K562 (cell line): ENCODE data around the gene ENO2. TPM values are rescaled to one million over a fixed set of nuclear protein-coding genes. Genes with fewer than 3 reads are reported as not detected.

Experiments
- AFF1 ChIP-seq, 2 experiments: fragments of 450-650 bp; IDR thresholded peaks; 2 replicates each; pipeline ENCODE4 v1.6.1; 2018; ENCODE audit warnings: mild to moderate bottlenecking in 2 of 2, low read depth in 1 of 2; ENCODE audit not compliant: partially characterized antibody in 2 of 2
- BMI1 ChIP-seq: fragments of 150-350 bp; IDR thresholded peaks from 2 replicates; pipeline ENCODE4 v1.6.1; 2014; ENCODE audit warnings: low read length
- CBX3 ChIP-seq, 2 experiments: IDR thresholded peaks; 1 replicate in 1 of 2; 2 replicates in 1 of 2; pipeline ENCODE4 v1.6.1; 2012; ENCODE audit warnings: inconsistent platforms in 2 of 2, low read length in 2 of 2, borderline replicate concordance in 1 of 2, control low read depth in 1 of 2
- CREBBP ChIP-seq: IDR thresholded peaks from one replicate; pipeline ENCODE4 v1.6.1; 2012; ENCODE audit warnings: low read depth, mild to moderate bottlenecking, control low read depth, inconsistent platforms, low read length
- ERF ChIP-seq: fragments of 450-650 bp; formaldehyde crosslinking; IDR thresholded peaks from 2 replicates; pipeline ENCODE4 v1.4.0; 2020; ENCODE audit warnings: mild to moderate bottlenecking, mixed read lengths
- HMGN3 ChIP-seq: IDR thresholded peaks from 2 replicates; pipeline ENCODE4 v1.6.1; 2011; ENCODE audit warnings: borderline replicate concordance, low read depth, mild to moderate bottlenecking, mixed read lengths, low read length; ENCODE audit not compliant: insufficient read length; ENCODE audit errors: extremely low read depth
- JUND ChIP-seq, 2 experiments: IDR thresholded peaks; 2 replicates in 1 of 2; 3 replicates in 1 of 2; pipeline ENCODE4 v1.6.1; 2011; ENCODE audit warnings: borderline replicate concordance in 2 of 2, low read depth in 2 of 2, low read length in 2 of 2, improper control_type of control experiment in 1 of 2, missing biosample characterization in 1 of 2, missing genetic modification characterization in 1 of 2, missing genetic modification reagents in 1 of 2
- LCOR ChIP-seq: sonication (generic); formaldehyde crosslinking; IDR thresholded peaks from 2 replicates; pipeline ENCODE4 v1.8.0; 2022; ENCODE audit warnings: mild to moderate bottlenecking, missing genetic modification reagents
- MIER1 ChIP-seq: fragments of 450-650 bp; IDR thresholded peaks from 2 replicates; pipeline ENCODE4 v1.6.1; 2016; ENCODE audit warnings: antibody characterized with exemption, mild to moderate bottlenecking, low read depth
- NRF1 ChIP-seq, 2 experiments: fragments of 450-650 bp; IDR thresholded peaks in 1 of 2; conservative IDR thresholded peaks in 1 of 2; 2 replicates each; pipeline ENCODE4 v1.6.1; 2014; ENCODE audit warnings: mild to moderate bottlenecking in 2 of 2
- POLR2H ChIP-seq: IDR thresholded peaks from 2 replicates; pipeline ENCODE4 v1.6.1; 2016; ENCODE audit warnings: missing genetic modification characterization, low read depth, mild to moderate bottlenecking, control low read depth, missing compliant biosample characterization, moderate library complexity
- RB1 ChIP-seq: fragments of 450-650 bp; IDR thresholded peaks from 2 replicates; pipeline ENCODE4 v1.6.1; 2017; ENCODE audit warnings: low read depth, mild to moderate bottlenecking
- SAFB ChIP-seq: fragments of 200-400 bp; formaldehyde crosslinking; IDR thresholded peaks from 2 replicates; pipeline ENCODE4 v1.6.1; 2017; ENCODE audit warnings: low read depth, low read length, borderline replicate concordance
- SIN3B ChIP-seq: fragments of 450-650 bp; IDR thresholded peaks from 2 replicates; pipeline ENCODE4 v1.6.1; 2017; ENCODE audit warnings: low read depth, mild to moderate bottlenecking, moderate library complexity
- SMAD1 ChIP-seq: fragments of 150-350 bp; IDR thresholded peaks from 2 replicates; pipeline ENCODE4 v1.6.1; 2014; ENCODE audit warnings: low read length, low read depth; ENCODE audit not compliant: partially characterized antibody
- SP1 ChIP-seq: sonication (generic); formaldehyde crosslinking; IDR thresholded peaks from 2 replicates; pipeline ENCODE4 v1.8.1; 2022; ENCODE audit warnings: mild to moderate bottlenecking, missing genetic modification reagents
- ZFP30 ChIP-seq: fragments of 250-450 bp; sonication (Bioruptor Pico); IDR thresholded peaks from 2 replicates; pipeline ENCODE4 v1.8.0; 2022; ENCODE audit warnings: moderate library complexity, mild to moderate bottlenecking, inconsistent platforms, borderline replicate concordance
- polyA plus RNA-seq, 8 experiments: library from polyadenylated mRNA; depleted of rRNA in 4 of 8; stranded (reverse) in 5 of 8; unstranded in 3 of 8; fragments of >200 nt; fragmentation: Nextera tagmentation in 2 of 8; fragmentation: Illumina TruSeq in 1 of 8; extraction: Ambion mirVana in 2 of 8; extraction: Trizol in 1 of 8; gene quantifications; 2 replicates each; pipeline versions ENCODE4 v1.2.1 to v1.2.3, GENCODE V29; 2011 to 2014; ENCODE audit warnings: inconsistent platforms in 1 of 8, missing spikeins in 1 of 8
- total RNA-seq, 7 experiments: library from RNA; depleted of rRNA in 6 of 7; stranded (reverse); fragments of >200 nt in 6 of 7; fragmentation: Illumina TruSeq in 2 of 7; extraction: Trizol in 2 of 7; gene quantifications; 2 replicates each; pipeline versions ENCODE4 v1.2.1 to v1.2.3, GENCODE V29; 2011 to 2021; ENCODE audit warnings: low replicate concordance in 1 of 7
- TF ChIP-seq, protein P1 (sequence below), 2 experiments: IDR thresholded peaks; 2 replicates each; pipeline ENCODE4 v1.6.1; 2011; ENCODE audit warnings: borderline replicate concordance in 1 of 2, control low read depth in 1 of 2, low read depth in 1 of 2, low read length in 1 of 2, mild to moderate bottlenecking in 1 of 2, mixed read lengths in 1 of 2, moderate library complexity in 1 of 2; ENCODE audit not compliant: insufficient read depth in 1 of 2, insufficient read length in 1 of 2, poor library complexity in 1 of 2, severe bottlenecking in 1 of 2; ENCODE audit errors: extremely low read depth in 1 of 2
- TF ChIP-seq, protein P2 (sequence below): sonication (generic); formaldehyde crosslinking; IDR thresholded peaks from 2 replicates; pipeline ENCODE4 v1.8.1; 2023; ENCODE audit warnings: mild to moderate bottlenecking, missing genetic modification reagents

Gene ENO2
- total and polyA plus RNA-seq, 9 of the 15 experiments (the other 6 are each of a cell fraction or from before 2014, with no cell fraction given), result 10.9 to 43.3 (median 21.0) TPM

DNA sequence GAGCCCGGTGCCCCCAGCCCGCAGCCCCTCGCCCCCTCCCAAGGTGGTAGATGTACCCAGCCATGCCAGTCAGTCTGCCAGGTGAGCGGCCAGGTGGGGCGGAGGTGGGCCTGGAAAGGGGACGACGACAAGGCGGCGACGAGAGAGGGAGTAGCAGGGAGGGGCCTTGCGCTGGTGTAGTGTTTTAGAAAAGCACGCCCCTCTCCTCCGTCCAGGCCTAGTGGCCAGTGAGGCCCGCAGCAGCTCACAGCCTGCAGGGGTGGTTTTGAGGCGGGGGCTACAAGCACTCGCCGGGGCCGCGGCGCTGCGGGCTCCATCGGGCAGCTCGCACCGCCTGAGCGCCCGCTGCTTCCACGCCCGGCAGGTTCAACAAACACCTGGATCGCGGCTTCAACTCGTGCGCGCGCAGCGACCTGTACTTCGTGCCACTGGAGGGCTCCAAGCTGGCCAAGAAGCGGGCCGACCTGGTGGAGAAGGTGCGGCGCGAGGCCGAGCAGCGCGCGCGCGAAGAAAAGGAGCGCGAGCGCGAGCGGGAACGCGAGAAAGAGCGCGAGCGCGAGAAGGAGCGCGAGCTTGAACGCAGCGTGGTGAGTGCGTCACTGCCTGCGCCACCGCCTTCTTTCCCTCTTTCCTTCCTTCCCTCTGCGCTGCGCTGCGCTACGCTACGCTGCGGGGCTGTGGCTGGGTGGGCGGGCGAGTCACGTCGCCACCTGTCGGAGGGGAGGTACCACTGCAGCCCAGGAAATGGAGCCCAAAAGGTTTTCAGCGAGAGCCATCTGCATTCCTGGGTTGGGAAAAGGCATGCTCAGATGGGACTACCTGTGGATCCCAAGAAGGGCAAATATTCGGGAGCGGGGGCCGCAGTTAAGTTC is 23.3 kb downstream of the ENO2 start (continued):
- peak; percentile 36; the same call in 1 of the 2 replicates for TF ChIP-seq LCOR (CRISPR knock-in tag)
- no peak for TF ChIP-seq BMI1
- peak; percentile 87 for TF ChIP-seq HMGN3
- peak; percentile 84 for TF ChIP-seq SAFB
- TF ChIP-seq SMAD1, result no peak
- TF ChIP-seq, protein P1, sequence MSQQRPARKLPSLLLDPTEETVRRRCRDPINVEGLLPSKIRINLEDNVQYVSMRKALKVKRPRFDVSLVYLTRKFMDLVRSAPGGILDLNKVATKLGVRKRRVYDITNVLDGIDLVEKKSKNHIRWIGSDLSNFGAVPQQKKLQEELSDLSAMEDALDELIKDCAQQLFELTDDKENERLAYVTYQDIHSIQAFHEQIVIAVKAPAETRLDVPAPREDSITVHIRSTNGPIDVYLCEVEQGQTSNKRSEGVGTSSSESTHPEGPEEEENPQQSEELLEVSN (IDR thresholded peaks at IDR 0.05; ENCODE audit: borderline replicate concordance in 1 of 2, extremely low read depth in 1 of 2, insufficient read depth in 1 of 2, insufficient read length in 1 of 2, low read depth in 1 of 2, low read length in 1 of 2, poor library complexity in 1 of 2, severe bottlenecking in 1 of 2), result peak; percentile 95
- TF ChIP-seq RB1, result peak; percentile 91
- peak; percentile 82 for TF ChIP-seq SP1
- TF ChIP-seq, protein P2, sequence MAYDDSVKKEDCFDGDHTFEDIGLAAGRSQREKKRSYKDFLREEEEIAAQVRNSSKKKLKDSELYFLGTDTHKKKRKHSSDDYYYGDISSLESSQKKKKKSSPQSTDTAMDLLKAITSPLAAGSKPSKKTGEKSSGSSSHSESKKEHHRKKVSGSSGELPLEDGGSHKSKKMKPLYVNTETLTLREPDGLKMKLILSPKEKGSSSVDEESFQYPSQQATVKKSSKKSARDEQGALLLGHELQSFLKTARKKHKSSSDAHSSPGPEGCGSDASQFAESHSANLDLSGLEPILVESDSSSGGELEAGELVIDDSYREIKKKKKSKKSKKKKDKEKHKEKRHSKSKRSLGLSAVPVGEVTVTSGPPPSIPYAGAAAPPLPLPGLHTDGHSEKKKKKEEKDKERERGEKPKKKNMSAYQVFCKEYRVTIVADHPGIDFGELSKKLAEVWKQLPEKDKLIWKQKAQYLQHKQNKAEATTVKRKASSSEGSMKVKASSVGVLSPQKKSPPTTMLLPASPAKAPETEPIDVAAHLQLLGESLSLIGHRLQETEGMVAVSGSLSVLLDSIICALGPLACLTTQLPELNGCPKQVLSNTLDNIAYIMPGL (CRISPR knock-in tag), result peak; percentile 38; the same call in 1 of the 2 replicates
- no peak for TF ChIP-seq ERF (CRISPR knock-in tag)
- no peak for TF ChIP-seq ZFP30 (CRISPR knock-in tag)
- peak; percentile 70; the same call in 1 of the 2 replicates for TF ChIP-seq SIN3B
- no peak for TF ChIP-seq CBX3 (IDR thresholded peaks at IDR 0.05; ENCODE audit: borderline replicate concordance in 1 of 2, low read length in 2 of 2)
- peak; percentile 64 for TF ChIP-seq POLR2H (tag)
- TF ChIP-seq JUND (IDR thresholded peaks at IDR 0.05; ENCODE audit: borderline replicate concordance, low read depth, low read length), result peak; percentile 74
- no peak for TF ChIP-seq JUND (tag; IDR thresholded peaks at IDR 0.05; ENCODE audit: borderline replicate concordance, low read depth, low read length)
- no peak for TF ChIP-seq AFF1 (IDR thresholded peaks at IDR 0.05; ENCODE audit: low read depth in 1 of 2, partially characterized antibody in 2 of 2)
- no peak for TF ChIP-seq CREBBP
- TF ChIP-seq MIER1, result no peak
- TF ChIP-seq NRF1 (conservative IDR thresholded peaks at IDR 0.05 in 1 of 2, IDR thresholded peaks at IDR 0.05 in 1 of 2), result peak; percentile 88 to 90
